Stimulated activated CD4-positive, alpha-beta T cell treated with anti-CD3 and anti-CD28 coated beads, TNF-alpha, amount 100 ng/mL, for 48 hours (primary cell): ENCODE results near the gene GRM6.

Source experiments
- DNase-seq, 3 donors: peaks; one replicate each; pipeline ENCODE4 v3.0.0-alpha.2; 2020; ENCODE audit warnings: low read depth in 3 of 3

GRM6 gene

GRCh38 chr5:178994580-178995340 is at the start of gene GRM6:
Gene GRM6 (minus strand): TSS chr5:178995320. CDS start chr5:178994944, 376 bp downstream.
- DNase-seq, result no peak

DNA sequence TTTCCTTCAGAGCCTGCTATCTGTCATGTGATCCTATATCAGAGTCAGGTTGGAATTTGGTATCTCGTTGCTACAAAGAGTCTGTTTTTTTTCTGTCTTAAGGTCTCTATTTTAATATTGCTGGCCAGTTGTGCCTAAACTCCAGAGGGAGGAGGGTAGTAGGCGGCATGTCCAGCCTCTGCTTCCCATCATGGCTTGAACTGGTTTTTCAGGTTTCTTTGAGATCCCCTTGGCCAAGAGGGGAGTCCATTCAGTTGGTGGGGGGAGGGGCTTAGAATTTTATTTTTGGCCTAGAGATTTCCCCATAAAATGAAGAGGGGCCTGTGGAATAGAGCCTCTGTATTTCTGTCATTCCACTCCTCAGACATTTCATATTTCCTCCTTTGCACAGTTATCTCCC is 49.6 kb upstream of the GRM6 start:
- DNase-seq, result no peak

DNA sequence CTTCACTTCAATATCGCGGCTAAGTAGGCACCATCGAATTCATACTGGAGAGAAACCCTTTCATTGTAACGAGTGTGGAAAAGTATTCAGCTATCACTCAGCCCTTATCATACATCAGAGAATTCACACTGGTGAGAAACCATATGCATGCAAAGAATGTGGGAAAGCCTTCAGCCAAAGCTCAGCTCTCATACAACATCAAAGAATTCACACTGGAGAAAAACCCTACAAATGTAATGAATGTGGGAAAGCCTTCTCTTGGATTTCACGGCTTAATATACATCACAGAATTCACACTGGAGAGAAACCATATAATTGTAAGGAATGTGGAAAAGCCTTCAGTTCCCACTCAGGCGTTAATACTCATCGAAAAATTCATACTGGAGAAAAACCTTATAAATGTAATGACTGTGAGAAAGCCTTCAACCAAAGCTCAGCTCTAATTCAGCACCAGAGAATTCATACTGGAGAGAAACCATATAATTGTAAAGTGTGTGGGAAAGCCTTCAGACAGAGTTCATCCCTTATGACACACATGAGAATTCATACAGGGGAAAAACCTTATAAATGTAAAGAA is 38.0 kb upstream of the GRM6 start:
- DNase-seq, result no peak

GRCh38 chr5:179023528-179024189 is 28.5 kb upstream of the GRM6 start, which contains the start of gene ZNF879:
Gene ZNF879 (plus strand): TSS chr5:179023804. CDS start chr5:179025005, 1,201 bp downstream.
- peak; percentile 80 to 89 (median 86) for DNase-seq

GRCh38 chr5:179008667-179009066 is 13.5 kb upstream of the GRM6 start:
- no peak for DNase-seq

- no peak for DNase-seq
These were observed 11.4 kb upstream of the GRM6 start for GRCh38 chr5:179006564-179006963.

DNA sequence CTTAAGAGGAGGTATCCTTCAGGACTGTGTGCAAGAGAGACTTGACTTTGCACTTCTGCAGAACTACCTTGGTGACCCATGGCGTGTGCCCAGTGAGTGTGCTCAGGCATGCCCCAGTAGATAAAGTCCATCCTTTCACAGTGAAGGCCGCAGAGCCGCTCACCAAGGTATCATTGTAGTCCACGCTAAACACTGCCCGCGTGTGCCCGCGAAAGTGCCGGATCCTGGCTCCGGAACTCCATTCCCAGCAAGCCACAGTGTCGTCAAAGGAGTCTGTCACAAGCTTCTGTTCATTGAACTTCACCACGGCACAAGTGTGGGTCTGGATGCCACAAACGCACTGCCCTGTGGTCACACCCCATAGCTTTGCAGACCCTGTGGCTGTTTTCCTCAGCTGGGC is 3.3 kb upstream of the GRM6 start:
- DNase-seq, result no peak

GRCh38 chr5:178997191-178997590 is 2.1 kb upstream of the GRM6 start:
- DNase-seq, result no peak

DNA sequence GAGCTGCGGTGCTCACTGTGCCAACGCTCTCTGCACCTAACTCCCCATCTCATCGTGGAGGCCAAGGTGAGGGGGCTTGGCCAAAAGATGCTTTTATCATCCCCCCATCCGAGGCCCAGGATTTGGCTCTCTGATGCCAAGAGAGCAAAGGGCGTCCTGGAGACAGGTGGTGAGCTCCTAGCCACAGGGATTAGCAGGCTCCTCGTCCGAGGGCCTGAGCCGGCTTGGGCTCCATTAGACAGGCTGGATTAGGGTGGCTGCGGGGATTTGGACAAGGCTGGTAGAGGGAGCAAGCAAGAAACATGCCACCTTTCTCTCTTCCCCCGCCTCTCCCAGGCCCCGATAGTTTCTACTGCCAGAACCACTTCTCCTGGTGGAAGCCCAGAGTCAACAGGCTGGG is 1.0 kb upstream of the GRM6 start:
- no peak for DNase-seq

DNA sequence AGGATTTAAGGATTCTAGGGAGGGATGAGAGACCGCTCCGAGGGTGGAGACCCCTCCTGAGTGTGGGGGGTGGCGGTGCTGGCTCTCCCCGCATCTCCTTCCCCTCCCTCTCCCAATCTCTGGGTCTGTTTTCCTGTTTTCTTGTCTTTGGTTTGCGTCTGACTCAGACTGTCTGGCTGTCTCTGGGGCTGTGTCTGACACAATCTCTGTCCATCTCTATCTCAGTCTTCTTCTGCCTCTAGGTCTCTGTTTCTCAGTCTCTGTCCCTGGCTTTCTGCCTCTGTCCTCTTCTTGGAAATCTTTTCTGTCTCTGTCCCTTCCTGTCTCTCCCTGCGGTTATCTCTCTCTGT is 196 bp upstream of the GRM6 start:
- DNase-seq, result no peak

DNA sequence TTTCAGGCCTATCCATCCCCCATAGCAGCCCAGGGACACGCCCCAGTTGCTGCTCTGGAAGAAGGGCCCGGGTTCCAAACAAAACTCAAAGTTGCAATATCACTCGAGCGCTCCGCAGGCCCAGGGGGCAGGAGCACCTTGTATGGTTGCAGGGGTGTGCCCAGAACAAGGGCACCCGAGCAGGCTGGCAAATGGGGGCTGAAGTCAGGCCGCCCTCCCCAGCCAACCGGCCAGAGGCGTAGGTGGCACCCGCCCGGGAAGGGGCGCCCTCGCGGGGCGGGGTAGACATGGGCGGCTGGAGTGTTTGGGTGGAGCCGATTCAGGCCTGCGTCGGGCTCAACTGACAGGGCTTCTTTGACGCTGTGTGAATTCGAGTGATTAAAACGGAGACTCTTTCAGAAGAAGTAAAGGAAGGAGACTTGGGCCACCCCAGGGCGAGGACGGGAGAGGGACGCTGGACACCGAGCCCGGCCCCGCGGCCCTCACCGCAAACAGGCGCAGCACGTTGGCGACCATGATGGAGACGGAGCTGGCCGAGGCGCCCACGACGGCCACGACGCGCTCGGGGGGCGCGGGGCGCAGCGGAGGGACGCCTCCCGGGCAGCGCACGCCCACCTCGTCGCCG is 1.1 kb downstream of the GRM6 start:
- no peak for DNase-seq

- no peak for DNase-seq
These were observed 1.8 kb downstream of the GRM6 start for GRCh38 chr5:178993236-178993765.

DNA sequence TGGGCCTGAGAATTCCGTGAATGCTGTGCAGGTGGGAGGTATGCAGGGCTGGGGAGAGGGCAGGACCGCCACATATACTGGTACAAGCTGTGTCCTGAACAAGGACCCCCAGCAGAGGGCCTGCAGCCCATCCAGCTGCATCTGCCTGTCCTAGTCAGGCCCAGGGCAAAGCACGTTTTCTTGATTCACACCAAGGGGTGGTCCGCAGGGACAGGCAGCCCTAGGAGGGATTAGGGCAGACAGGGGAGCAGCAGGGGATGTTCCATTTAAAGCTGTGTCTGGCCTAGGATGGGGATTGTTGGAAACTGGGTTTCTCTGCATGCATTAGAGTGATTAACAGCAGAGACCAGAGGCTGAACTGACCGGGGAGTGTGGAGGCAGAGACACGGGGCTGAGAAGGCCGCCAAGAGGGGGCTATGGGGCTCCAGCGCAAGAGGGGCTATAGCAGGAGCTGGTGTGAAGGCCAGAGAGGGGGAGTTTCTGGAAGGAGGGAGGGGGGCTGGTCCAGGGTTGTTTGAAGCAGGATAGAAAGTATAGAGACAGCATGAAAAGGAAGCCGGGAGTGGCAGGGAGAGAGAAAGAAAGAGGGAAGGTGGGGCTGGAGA is 2.7 kb downstream of the GRM6 start:
- DNase-seq, result no peak

GRCh38 chr5:178991190-178992145 is 3.7 kb downstream of the GRM6 start:
- no peak for DNase-seq

DNA sequence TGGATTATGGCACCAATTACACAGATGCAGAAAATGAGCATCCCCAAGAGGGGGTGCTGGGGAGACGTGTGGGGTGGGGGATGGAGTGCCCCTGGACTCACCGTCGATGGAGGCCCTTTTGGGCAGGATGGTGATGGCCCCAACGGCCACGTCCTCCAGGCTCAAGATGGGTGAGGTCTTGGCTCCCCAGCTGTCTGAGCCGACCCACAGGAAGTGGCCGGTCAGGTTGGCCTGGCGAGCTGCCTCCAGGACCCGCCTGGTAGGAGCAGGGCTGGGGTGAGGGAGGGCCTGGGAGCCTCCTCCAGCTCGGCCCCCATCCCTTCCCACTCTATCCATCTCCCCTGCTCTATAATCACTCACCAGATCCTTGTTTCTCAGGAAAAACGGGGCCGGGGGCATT is 4.6 kb downstream of the GRM6 start:
- no peak for DNase-seq

DNA sequence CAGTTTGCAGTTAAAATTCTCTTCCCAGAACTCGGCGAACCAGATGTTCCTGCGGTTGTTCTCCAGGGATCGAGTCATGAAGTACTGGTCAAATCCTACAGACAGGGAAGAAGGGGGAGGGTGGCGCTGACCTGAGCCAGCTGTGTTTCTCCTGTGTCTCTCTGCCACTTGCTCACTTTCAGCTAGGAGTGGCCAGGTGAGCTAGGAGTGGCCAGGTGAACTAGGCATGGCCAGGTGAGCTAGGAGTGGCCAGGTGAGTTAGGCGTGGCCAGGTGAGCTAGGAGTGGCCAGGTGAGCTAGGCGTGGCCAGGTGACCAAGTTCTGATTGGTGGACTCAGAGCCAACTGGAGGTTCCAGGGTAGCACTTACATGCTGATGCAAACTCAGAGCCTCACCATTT is 5.8 kb downstream of the GRM6 start:
- no peak for DNase-seq

GRCh38 chr5:178988436-178989220 is 6.5 kb downstream of the GRM6 start:
- DNase-seq, result no peak

DNA sequence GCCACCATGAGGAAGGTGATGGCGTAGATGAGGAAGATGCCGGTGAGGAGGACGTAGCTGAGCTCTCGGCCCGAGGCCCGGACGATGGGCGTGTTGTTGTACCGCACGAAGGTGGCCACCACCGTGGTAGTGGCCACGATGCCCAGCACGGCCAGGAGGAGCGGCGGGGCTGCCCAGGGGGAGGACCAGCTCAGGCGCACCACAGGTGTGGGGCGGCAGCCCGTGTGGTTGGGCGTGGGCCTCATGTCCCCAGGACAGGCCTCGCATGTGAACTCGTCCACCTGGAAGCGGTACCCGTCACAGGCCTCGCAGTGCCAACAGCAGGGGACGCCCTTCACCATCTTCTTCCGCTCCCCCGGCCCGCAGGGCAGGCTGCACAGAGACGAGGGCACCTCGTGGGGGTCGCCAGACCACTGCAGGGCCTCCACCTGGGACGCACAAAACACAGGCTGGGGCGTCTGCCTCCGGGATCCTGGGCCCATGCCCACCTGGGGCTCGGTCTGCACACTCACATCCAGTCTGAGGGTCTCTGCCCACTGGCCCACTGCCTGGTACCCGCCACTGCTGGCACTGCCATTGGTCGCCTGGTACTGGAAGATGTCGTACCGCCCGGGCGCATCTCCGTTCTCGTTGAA is 8.7 kb downstream of the GRM6 start:
- no peak for DNase-seq
